Natural killer cell (primary cell): Measurements from ENCODE around the gene FGF11. TPM values are rescaled to one million over a fixed set of nuclear protein-coding genes. Genes with fewer than 3 reads are reported as not detected.

ENCODE experiments used
- ATAC-seq, 3 donors: fragments of 150-1000 bp in 2 of 3; fragments of 200-7000 bp in 1 of 3; cut with Tn5 transposase; 1 replicate in 1 of 3; 2 replicates in 2 of 3; pipeline ENCODE4 v1.10.0; 2021; ENCODE audit warnings: mild to moderate bottlenecking in 2 of 3, moderate library complexity in 2 of 3
- DNase-seq, 2 donors: peaks; one replicate each; pipeline versions ENCODE4 v3.0.0 to v3.0.0-alpha.2; 2013 to 2021; ENCODE audit warnings: mixed read lengths in 1 of 2
- H3K27ac ChIP-seq: one replicate; pipeline ENCODE4 v1.5.1; 2013; ENCODE audit warnings: mild to moderate bottlenecking, low read length
- H3K27me3 ChIP-seq: one replicate; pipeline ENCODE4 v1.6.1; 2013; ENCODE audit warnings: low read length; ENCODE audit not compliant: control insufficient read depth, insufficient read depth
- H3K36me3 ChIP-seq: one replicate; pipeline ENCODE4 v1.6.1; 2013; ENCODE audit warnings: low read length; ENCODE audit not compliant: control insufficient read depth, insufficient read depth
- H3K4me1 ChIP-seq: one replicate; pipeline ENCODE4 v1.6.1; 2013; ENCODE audit warnings: low read length; ENCODE audit not compliant: control insufficient read depth, insufficient read depth
- H3K4me3 ChIP-seq: one replicate; pipeline ENCODE4 v1.5.1; 2013; ENCODE audit warnings: low read length
- H3K9me3 ChIP-seq: one replicate; pipeline ENCODE4 v1.6.1; 2013; ENCODE audit warnings: low read length; ENCODE audit not compliant: control insufficient read depth, insufficient read depth
- H3K27ac Mint-ChIP-seq, 2 donors: one replicate each; pipeline ENCODE4 v1.8.0; 2022; ENCODE audit warnings: mild to moderate bottlenecking in 2 of 2, mixed read lengths in 2 of 2, moderate library complexity in 1 of 2
- H3K27me3 Mint-ChIP-seq, 2 donors: one replicate each; pipeline ENCODE4 v1.8.0; 2022; ENCODE audit warnings: low read depth in 2 of 2, mixed read lengths in 2 of 2
- H3K36me3 Mint-ChIP-seq: one replicate; pipeline ENCODE4 v1.8.0; 2022; ENCODE audit warnings: mixed read lengths
- H3K4me1 Mint-ChIP-seq, 2 donors: one replicate each; pipeline ENCODE4 v1.8.0; 2022; ENCODE audit warnings: mixed read lengths in 2 of 2
- H3K4me3 Mint-ChIP-seq: one replicate; pipeline ENCODE4 v1.8.0; 2022; ENCODE audit warnings: mild to moderate bottlenecking, moderate library complexity, mixed read lengths
- H3K9me3 Mint-ChIP-seq, 2 donors: one replicate each; pipeline ENCODE4 v1.8.0; 2022; ENCODE audit warnings: mixed read lengths in 2 of 2
- CTCF ChIP-seq: fragments of 200-600 bp; IDR thresholded peaks from one replicate; pipeline ENCODE4 v1.8.0; 2022; ENCODE audit warnings: antibody characterized with exemption
- WGBS: methylation state at CpG from one replicate; pipeline ENCODE4 v1.1.7; 2013; ENCODE audit warnings: missing lambda C conversion rate; ENCODE audit not compliant: insufficient coverage; 5-methylcytosine and 5-hydroxymethylcytosine counted together
- intact Hi-C: fragments of 100-400 bp; cut with micrococcal nuclease; formaldehyde crosslinking; loops from one replicate; pipeline ENCODE4 v1.14.2; 2022
- total RNA-seq, 4 donors: library from RNA; stranded (reverse); fragments of 120-200 nt in 1 of 4; gene quantifications; one replicate each; pipeline versions ENCODE4 v1.2.3 to v1.2.4, GENCODE V29; 2013 to 2022

FGF11 gene
- total RNA-seq, 3 donors from 2014 or later (not counting 1 experiment from before 2014, with no cell fraction given): 1.2 to 4.2 (median 1.9) TPM

- TF ChIP-seq CTCF: no peak
- H3K27me3 Mint-ChIP-seq: no peaks in the 10 kb centered on the region
- H3K9me3 Mint-ChIP-seq: no peaks in the 10 kb centered on the region
- DNase-seq (no peak), ATAC-seq (no peak)
- Histone ChIP-seq H3K27ac (no peak overlapping the region), H3K9me3 (no peaks in the 10 kb centered on the region), H3K4me1 (no peaks in the 10 kb centered on the region), H3K4me3 (no peak overlapping the region), H3K27me3 (no peaks in the 10 kb centered on the region), H3K36me3 (no peaks in the 10 kb centered on the region)
- no peaks in the 10 kb centered on the region for H3K4me1 Mint-ChIP-seq
- no peaks in the 10 kb centered on the region for H3K36me3 Mint-ChIP-seq
- H3K4me3 Mint-ChIP-seq: no peak overlapping the region
- WGBS: 81% methylated on average over 17 of the region's 18 CpGs
- H3K27ac Mint-ChIP-seq: no peak overlapping the region
- intact Hi-C loops: no loop called here
Observed at GRCh38 chr17:7418472-7419152, 20.7 kb upstream of the FGF11 start.

GRCh38 chr17:7419819-7420610 lies 19.3 kb upstream of the FGF11 start, which contains the start of gene SPEM1:
Gene SPEM1 (plus strand): TSS chr17:7420324. CDS start chr17:7420385, 61 bp downstream.
- Histone ChIP-seq H3K36me3 (no peaks in the 10 kb centered on the region), H3K27ac (no peak within 1 kb of the TSS), H3K9me3 (no peaks in the 10 kb centered on the region), H3K4me1 (no peaks in the 10 kb centered on the region), H3K27me3 (no peaks in the 10 kb centered on the region), H3K4me3 (no peak within 1 kb of the TSS)
- intact Hi-C loops: no loop called here
- WGBS: 88% methylated on average over 17 of the region's 17 CpGs
- H3K4me1 Mint-ChIP-seq: no peaks in the 10 kb centered on the region
- H3K4me3 Mint-ChIP-seq: no peak within 1 kb of the TSS
- no peak for TF ChIP-seq CTCF
- H3K27me3 Mint-ChIP-seq: no peaks in the 10 kb centered on the region
- no peaks in the 10 kb centered on the region for H3K9me3 Mint-ChIP-seq
- no peaks in the 10 kb centered on the region for H3K36me3 Mint-ChIP-seq
- ATAC-seq (no peak), DNase-seq (no peak)
- H3K27ac Mint-ChIP-seq: no peak within 1 kb of the TSS

GRCh38 chr17:7421186-7421585 lies 18.1 kb upstream of the FGF11 start:
- H3K4me1 ChIP-seq: no peaks in the 10 kb centered on the region
- Mint-ChIP-seq H3K4me1 (no peaks in the 10 kb centered on the region), H3K4me3 (no peak overlapping the region), H3K27ac (no peak overlapping the region), H3K27me3 (no peaks in the 10 kb centered on the region), H3K36me3 (no peaks in the 10 kb centered on the region), H3K9me3 (no peaks in the 10 kb centered on the region)
- no peaks in the 10 kb centered on the region for H3K27me3 ChIP-seq
- no peak for TF ChIP-seq CTCF
- intact Hi-C loops: no loop called here
- 94% methylated on average over 16 of the region's 16 CpGs for WGBS
- DNase-seq (no peak), ATAC-seq (no peak)
- H3K27ac ChIP-seq: no peak overlapping the region
- H3K4me3 ChIP-seq: no peak overlapping the region
- H3K36me3 ChIP-seq: no peaks in the 10 kb centered on the region
- no peaks in the 10 kb centered on the region for H3K9me3 ChIP-seq
